8988T (cell line): ENCODE results near the gene NUPR1.
"Not testable (repeated sequence)": the region's sequence is repeated elsewhere in the genome, so short reads cannot be mapped to it uniquely, and the experiment has no call there.

Experiments
- DNase-seq: peaks from one replicate; pipeline ENCODE4 v3.0.0; 2011

The NUPR1 gene

DNA sequence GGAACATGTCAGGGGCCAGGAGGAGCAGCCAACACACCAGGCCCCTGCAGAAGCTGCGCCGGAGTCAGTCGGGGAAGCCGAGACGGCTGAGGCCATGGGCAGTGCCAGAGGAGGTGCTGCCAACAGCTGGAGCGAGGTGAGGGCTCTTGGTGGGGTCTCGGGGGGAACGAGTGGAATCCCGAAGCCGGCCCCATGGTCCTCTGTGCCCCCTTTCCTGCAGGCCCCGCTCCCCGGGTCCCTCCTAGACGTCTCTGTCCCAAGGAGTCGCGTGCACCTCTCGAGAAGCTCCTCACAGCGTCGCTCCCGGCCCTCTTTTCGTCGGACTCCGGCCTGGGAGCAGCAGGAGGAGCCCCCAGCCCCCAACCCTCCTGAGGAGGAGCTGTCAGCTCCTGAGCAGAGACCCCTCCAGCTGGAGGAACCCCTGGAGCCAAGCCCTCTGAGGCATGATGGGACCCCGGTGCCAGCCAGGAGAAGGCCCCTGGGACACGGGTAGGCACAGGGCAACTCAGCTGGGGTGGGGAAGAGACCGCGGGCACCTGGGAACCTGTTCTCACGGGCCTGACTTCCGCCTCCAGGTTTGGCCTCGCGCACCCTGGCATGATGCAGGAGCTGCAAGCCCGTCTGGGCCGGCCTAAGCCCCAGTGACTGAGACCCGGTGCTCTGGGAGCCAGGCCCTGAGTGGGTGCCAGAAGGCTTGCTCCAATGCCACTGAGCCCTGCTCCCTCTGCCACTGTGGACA, 40.7 kb downstream of the NUPR1 start:
- DNase-seq, result no peak

DNA sequence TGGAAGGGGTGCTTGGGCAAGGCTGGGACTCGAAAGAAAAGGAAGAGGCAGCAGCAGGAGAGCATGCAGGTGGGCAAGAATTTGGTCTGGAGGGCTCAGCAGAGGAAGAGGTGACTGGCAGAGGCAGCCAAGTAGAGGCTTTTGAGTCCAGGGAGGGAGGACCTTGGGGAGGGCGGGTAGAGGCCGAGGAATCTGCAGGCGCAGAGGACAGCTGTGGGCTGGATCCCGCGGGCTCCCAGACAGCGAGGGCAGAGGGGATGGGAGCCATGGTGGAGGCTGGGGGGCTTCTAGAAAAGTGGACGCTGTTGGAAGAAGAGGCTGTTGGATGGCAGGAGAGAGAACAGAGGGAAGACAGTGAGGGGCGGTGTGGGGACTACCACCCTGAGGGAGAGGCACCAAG, 41.4 kb downstream of the NUPR1 start:
- DNase-seq, result no peak

DNA sequence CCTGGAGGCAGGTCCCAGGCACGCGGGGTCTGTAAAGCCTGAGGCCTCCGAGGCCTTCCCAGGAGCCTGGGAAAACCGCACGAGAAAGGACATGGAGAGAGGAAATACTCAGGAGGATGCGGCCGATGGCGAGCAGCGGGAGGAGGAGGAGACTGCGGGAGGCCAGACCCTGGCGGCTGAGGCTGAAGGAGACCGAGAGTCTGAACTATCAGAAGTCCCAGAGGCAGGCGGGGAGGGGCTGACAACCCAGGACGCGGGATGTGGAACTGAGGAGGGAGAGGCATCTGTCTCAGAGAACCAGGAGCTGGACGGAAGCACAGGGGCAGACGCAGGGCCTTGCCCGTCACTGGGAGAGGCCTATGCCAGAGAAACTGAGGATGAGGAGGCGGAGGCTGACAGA, 41.9 kb downstream of the NUPR1 start:
- DNase-seq, result no peak

DNA sequence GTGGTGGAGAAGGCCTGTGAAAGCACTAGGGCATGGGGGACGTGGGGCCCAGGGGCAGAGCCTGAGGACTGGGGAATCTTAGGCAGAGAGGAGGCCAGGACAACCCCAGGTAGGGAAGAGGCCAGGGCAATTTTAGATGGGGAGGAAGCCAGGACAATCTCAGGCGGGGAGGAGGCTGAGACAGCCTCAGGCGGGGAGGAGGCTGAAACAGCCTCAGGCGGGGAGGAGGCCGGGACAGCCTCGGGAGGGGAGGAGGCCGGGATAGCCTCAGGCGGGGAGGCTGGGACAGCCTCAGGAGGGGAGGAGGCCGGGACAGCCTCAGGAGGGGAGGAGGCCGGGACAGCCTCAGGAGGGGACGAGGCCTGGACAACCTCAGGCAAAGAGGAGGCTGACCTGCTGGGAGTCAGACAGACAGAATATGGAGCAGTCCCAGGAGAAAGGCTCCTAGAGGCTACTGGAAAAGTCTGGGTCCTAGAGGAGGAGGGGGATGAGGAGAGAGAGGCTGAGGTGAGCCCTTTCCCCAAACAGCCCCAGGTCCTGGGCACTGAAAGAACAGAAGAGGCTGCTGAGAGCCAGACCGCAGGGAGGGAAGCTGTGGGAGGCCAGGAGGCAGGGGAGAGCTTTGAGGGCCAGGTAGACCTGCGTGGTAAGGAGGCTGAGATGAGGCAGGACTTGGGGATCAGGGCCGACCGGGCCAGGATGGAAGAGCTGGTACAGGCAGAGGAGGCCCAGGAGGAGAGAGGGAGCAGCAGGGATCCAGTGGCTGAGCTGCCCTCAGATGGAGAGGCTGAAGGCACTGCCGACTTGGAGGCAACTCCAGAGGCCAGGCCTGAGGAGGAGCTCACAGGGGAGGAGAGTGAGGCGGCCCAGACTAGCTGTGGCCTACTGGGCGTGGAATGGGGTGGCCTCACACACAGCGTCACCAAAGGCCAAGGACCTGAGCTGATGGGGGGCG, 42.7 kb downstream of the NUPR1 start:
- no peak for DNase-seq

DNA sequence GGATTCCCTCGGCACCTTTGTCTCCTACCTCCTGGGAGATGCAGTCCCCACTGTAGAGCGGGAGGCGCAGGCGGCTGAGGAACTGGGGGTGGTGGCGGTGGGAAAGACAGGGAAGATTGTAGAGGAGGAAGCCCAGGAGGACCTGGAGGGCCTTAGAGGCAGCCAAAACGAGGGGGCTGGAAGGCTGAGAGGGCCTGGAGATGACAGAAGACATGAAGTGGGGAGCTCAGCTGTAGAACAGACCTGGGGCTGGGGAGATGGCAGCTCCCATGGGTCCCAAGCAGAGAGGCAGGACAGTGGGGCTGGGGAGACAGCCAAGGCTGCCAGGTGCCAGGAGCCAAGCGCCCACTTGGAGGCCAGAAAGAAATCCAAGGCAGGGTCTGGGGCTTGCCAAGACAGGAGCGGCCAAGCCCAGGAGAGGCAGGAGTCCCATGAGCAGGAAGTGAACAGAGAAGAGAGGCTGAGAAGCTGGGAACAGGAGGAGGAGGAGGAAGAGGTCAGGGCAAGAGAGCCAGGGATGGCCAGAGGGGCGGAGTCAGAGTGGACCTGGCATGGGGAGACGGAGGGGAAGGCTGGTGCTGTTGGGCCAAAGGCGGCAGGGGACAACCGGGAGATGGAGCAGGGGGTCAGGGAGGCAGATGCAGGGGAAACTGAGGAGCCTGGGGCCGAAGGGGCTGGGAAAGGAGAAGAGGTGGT, 43.5 kb downstream of the NUPR1 start:
- no peak for DNase-seq

DNA sequence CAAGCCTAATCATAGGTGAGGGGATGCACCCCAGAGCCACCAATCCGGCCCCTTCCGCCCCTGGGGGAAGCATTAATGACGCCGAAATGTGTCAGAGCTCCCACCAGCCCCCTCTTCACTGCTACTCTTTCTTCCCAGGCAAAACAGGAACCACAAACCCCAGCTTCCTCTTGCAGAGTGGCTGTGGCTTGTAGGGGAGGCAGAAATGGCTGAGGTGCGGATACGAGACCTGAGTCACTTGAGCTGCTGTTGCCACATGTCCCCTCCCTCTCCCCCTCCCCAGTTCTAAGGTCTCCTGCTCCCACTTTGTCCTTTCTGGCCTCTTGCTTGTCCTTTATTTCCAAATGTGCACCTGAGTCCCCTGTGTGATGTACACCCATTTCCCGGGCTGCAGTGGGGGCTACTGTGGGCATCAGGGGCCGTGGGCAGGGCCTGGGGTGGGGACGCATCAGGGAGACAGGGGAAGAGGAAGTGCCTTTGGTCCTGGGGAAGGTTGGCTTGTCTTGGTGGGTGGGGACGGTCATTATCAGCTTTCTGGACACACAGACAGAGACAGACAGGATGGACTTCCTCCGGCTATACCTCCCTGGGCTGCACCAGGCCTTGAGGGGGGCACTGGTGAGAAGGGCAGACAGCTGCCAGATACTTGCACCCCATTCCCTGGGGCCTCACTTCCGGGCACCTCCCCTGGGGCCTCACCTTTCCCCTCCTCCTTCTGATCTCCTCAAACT, 44.5 kb downstream of the NUPR1 start, which contains the start of gene APOBR:
Gene APOBR, plus strand, starts transcription at position 523 of the 731 bp plus-strand sequence. Its CDS starts 39 bp downstream, at position 562.
- no peak for DNase-seq

DNA sequence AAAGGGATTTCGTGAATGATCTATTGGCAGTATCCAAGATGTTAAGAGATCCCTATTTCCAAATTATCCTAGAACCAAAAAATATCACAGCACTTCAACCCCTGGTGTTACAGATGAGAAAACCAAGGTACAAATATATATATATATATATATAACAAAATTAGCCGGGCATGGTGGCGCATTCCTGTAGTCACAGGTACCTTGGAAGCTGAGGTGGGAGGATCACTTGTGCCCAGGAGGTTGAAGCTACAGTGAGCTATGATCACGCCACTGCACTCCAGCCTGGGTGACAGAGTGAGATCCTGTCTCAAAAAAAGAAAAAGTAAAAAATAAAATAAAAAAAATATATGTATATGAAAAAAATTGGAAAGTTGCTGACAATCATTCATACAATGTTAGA, 46.3 kb downstream of the NUPR1 start:
- DNase-seq, result no peak

DNA sequence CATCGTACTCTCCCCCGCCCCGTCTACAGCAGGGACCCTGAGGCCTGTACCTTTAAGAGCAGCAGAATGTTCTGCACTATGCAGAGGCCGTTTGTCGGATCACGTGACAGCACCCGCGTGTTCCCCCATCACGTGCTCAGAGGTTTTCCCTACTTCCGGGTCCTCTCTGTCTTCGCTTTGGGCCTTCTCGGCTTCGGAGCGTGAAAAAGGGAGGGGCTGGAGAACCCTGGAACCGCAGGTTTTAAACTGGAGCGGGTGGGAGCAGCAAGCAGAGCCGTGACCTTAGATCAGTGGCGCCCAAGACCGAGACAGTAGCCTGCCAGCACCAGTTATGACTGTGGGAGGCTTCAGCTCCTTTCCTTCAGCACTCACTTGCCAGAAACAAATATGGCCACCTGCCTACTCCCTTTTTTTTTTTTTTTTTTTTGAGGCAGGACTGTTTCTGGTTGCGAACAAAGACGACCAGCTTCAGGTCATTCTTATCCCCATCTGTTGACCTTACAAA, 46.8 kb downstream of the NUPR1 start, which contains the start of gene CLN3:
Gene CLN3, minus strand, starts transcription at position 105 of the 505 bp plus-strand sequence. CDS start 315 bp downstream, outside the sequence.
- peak; percentile 82 for DNase-seq

DNA sequence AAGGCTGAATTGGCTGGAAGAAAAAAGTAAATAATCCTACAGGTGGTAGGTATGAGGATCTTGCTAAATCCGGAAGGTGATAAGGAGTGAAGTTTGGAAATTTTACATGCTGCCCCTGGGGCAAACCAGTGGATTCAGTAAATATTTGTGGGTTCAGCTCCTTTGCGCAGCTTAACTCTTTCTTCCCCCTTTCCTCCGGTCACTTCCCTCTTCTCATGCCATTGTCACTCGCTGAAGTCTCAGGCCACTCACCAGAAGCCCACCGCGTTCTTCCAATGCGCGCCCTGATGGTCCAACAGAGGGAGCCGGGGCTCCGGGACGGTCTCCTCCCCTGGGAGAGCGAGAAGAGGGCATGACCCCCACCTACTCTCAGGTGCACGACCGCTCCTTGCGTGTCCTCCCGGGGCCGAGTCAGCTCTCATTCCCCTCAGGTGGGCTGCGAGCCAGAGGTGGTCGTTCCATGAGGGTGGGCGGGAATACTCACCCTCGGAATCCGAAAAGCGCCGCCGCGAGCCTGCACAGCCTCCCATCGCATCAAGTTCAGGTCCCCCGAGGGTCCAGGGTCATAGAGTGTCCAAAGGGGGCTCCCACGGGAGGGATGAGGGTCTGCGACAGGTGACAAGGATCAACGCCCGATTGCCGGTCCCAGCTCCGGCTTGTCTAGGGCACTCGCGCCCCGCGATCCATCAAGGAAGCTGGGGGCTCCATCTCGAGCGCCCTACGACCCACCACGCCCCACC, 47.4 kb downstream of the NUPR1 start:
- DNase-seq, result no peak

DNA sequence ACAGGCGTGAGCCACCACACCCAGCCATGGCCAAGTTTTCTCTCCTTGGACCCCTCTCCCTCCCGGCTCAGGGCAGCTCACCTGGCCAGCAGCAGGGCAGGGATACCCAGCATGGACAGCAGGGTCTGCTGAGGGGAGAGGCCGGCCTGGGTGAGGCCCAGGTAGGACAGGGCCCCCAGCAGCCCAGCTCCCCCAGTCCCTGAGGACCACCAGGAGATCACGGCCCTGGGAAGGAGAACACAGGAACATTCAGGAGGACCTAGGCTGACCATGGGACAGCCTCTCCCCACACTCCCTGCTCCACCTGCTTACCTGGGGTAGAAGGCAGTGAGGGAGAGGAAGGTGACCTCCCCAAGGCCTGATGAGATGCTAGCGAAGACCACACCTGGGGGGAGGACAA, 52.5 kb downstream of the NUPR1 start:
- DNase-seq, result no peak

DNA sequence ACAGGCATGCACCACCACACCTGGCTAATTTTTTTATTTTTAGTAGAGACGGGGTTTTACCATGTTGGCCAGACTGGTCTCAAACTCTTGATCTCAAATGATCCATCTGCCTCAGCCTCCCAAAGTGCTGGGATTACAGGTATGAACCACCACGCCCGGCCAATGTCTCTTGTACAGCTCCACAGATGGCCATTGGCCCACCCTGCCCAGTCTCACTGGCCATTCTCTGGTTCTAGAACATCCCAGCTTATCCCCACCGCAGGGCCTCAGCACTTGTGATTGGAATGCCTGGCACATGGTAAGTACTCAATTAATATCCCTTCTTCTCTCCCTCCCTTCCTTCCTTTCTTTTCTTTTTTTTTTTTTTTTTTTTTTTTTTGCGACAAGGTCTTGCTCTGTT, 55.4 kb downstream of the NUPR1 start:
- DNase-seq, result not testable (repeated sequence)
